Cerebellar nuclear complex (tissue), 1 donor: Measurements from ENCODE around the gene BCAR3.
A peak's percentile ranks its signal among the peaks of the same experiment; 100 is the strongest.

ENCODE experiments used
- DNase-seq, 2 experiments: peaks; one replicate each; lab custom pipeline; 2025; lab: John Stamatoyannopoulos, UW

Gene BCAR3

GRCh38 chr1:93681101-93681988 lies at the start of gene BCAR3:
TSS of gene BCAR3 (minus strand) at chr1:93681837. CDS start at chr1:93674930, 6,907 bp downstream.
- no peak for DNase-seq

- DNase-seq, result no peak
Observed at GRCh38 chr1:93730621-93731020, 49.0 kb upstream of the BCAR3 start.

- no peak for DNase-seq
Observed at GRCh38 chr1:93729906-93730305, 48.3 kb upstream of the BCAR3 start.

GRCh38 chr1:93729502-93729901 lies 47.9 kb upstream of the BCAR3 start:
- DNase-seq, result no peak

GRCh38 chr1:93728480-93729131 lies 47.0 kb upstream of the BCAR3 start:
- DNase-seq, result peak in 1 of 2 experiments; percentile 62

GRCh38 chr1:93723733-93724270 lies 42.2 kb upstream of the BCAR3 start:
- no peak for DNase-seq

- DNase-seq, result no peak
Observed at GRCh38 chr1:93723110-93723509, 41.5 kb upstream of the BCAR3 start.

GRCh38 chr1:93722081-93723031 lies 40.7 kb upstream of the BCAR3 start:
- no peak for DNase-seq

- DNase-seq, result no peak
Observed at GRCh38 chr1:93720956-93721626, 39.5 kb upstream of the BCAR3 start.

GRCh38 chr1:93717640-93718039 lies 36.0 kb upstream of the BCAR3 start:
- DNase-seq, result no peak

- DNase-seq, result no peak
Observed at GRCh38 chr1:93716941-93717368, 35.3 kb upstream of the BCAR3 start.

GRCh38 chr1:93716163-93716562 lies 34.5 kb upstream of the BCAR3 start:
- DNase-seq, result no peak

- peak in 1 of 2 experiments; percentile 38 for DNase-seq
Observed at GRCh38 chr1:93715529-93716126, 34.0 kb upstream of the BCAR3 start.

GRCh38 chr1:93714356-93714755 lies 32.7 kb upstream of the BCAR3 start:
- DNase-seq, result no peak

- no peak for DNase-seq
Observed at GRCh38 chr1:93713341-93713740, 31.7 kb upstream of the BCAR3 start.

GRCh38 chr1:93712741-93713140 lies 31.1 kb upstream of the BCAR3 start:
- DNase-seq, result no peak

GRCh38 chr1:93710499-93711453 lies 29.1 kb upstream of the BCAR3 start:
- no peak for DNase-seq

- DNase-seq, result no peak
Observed at GRCh38 chr1:93708734-93709481, 27.3 kb upstream of the BCAR3 start.

GRCh38 chr1:93707956-93708355 lies 26.3 kb upstream of the BCAR3 start:
- DNase-seq, result no peak
